Mucosa of stomach (tissue), 1 donor: ENCODE results near the gene ICA1.
A peak's percentile ranks its signal among the peaks of the same experiment; 100 is the strongest.

Source experiments
- H3K27me3 ChIP-seq: one replicate; pipeline ENCODE4 v1.7.0; 2013; ENCODE audit warnings: mild to moderate bottlenecking, low read length; ENCODE audit not compliant: control insufficient read depth, insufficient read depth
- H3K36me3 ChIP-seq: one replicate; pipeline ENCODE4 v1.7.0; 2013; ENCODE audit warnings: low read length; ENCODE audit not compliant: control insufficient read depth, insufficient read depth
- H3K4me1 ChIP-seq: one replicate; pipeline ENCODE4 v1.7.0; 2013; ENCODE audit warnings: mild to moderate bottlenecking, low read length; ENCODE audit not compliant: control insufficient read depth, insufficient read depth
- H3K4me3 ChIP-seq: one replicate; pipeline ENCODE4 v1.7.0; 2013; ENCODE audit warnings: low read length
- H3K9ac ChIP-seq: one replicate; pipeline ENCODE4 v1.7.0; 2013; ENCODE audit warnings: mild to moderate bottlenecking, low read length, moderate library complexity
- H3K9me3 ChIP-seq: one replicate; pipeline ENCODE4 v1.7.0; 2013; ENCODE audit warnings: mild to moderate bottlenecking, low read length, moderate library complexity; ENCODE audit not compliant: control insufficient read depth
- donor health status: Pancreatic carcinoma.

The ICA1 gene

DNA sequence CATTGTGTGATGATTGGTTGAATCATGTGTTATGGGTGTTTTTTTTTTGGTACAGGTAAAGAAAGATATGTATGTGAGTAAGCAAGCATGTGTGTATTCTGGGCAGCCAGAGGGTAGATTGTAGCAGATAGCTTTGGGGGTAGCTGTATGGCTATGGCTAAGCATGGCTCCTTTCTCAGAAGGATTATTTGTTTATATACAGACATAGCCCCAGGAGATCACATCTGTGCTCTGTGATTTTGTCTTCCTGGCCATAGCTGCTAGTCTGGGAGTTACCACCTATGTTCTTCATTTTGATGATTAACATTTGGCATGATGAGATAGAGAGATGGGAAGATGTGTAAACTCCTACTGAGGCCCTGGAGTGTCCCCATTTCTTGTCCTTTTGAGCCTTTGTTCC lies 23.2 kb upstream of the ICA1 start:
- Histone ChIP-seq H3K9me3 (no peaks in the 10 kb centered on the region), H3K4me1 (no peaks in the 10 kb centered on the region), H3K36me3 (no peaks in the 10 kb centered on the region), H3K4me3 (no peak overlapping the region), H3K27me3 (no peaks in the 10 kb centered on the region), H3K9ac (no peak overlapping the region)

DNA sequence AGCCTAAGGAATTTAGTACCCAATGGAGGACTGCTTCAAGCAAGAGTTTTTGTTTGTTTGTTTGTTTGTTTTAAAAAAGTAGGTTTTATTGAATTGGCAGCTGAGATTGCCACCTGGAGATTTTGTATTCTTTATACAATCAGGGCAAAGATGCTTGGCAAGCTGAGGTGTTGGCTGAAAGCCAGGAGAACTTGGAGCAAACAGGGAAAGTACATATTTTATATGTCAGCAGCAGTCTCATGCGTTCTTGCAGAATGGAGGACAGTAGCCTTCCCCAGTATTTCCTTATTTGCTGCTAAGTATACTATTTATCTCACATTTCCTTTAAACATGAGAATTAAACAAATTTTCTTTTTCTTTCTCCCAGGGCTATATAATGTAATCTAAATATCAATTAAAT lies 22.6 kb upstream of the ICA1 start:
- no peaks in the 10 kb centered on the region for H3K4me1 ChIP-seq
- H3K9ac ChIP-seq = no peak overlapping the region

DNA sequence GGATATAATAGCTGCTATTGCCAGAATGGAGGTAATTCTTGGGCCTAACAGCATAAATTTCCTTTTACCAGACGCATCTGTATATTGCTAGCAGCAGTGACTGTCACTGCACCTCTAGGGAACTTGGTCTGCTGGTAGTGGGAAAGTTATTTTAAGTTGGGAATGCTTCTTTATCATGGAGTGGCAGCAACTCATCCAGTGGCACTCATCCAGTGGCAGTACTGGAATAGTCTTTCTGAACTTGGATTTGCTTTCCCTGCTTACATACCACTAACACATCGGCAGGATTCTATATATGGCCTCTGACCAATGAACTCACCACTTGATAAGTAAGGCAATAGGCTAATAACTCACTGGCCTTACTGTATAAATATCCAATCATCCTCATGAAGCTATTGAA lies 22.0 kb upstream of the ICA1 start:
- H3K4me3 ChIP-seq = no peak overlapping the region

More for the DNA sequence above, 22.6 kb upstream of the ICA1 start:
- Histone ChIP-seq H3K27me3 (no peaks in the 10 kb centered on the region), H3K9me3 (no peaks in the 10 kb centered on the region), H3K4me3 (no peak overlapping the region), H3K36me3 (no peaks in the 10 kb centered on the region)

DNA sequence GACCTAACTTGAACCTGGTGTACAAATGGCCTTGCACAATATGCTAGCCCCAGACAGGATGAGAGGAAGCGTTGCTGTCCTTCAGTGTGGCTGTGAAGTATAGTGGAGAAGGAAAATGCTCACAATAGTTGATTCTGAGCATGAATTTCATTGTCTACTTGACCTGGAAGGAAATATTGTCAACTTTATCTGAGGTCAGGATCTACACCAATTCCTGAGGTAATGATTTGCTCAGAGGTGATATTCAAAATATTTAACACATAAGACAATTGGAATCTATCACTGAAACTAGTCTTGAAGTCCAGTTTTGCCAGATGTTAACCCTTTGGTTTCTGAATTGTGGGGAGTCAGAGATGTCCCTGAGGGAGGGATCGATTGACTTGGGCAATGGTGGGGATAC lies 20.9 kb upstream of the ICA1 start:
- H3K36me3 ChIP-seq = no peaks in the 10 kb centered on the region
- no peaks in the 10 kb centered on the region for H3K4me1 ChIP-seq
- H3K4me3 ChIP-seq = no peak overlapping the region
- no peaks in the 10 kb centered on the region for H3K27me3 ChIP-seq
- no peaks in the 10 kb centered on the region for H3K9me3 ChIP-seq
- no peak overlapping the region for H3K9ac ChIP-seq

More for the DNA sequence above, 22.0 kb upstream of the ICA1 start:
- Histone ChIP-seq H3K36me3 (no peaks in the 10 kb centered on the region), H3K9me3 (no peaks in the 10 kb centered on the region), H3K27me3 (no peaks in the 10 kb centered on the region), H3K9ac (no peak overlapping the region), H3K4me1 (no peaks in the 10 kb centered on the region)

DNA sequence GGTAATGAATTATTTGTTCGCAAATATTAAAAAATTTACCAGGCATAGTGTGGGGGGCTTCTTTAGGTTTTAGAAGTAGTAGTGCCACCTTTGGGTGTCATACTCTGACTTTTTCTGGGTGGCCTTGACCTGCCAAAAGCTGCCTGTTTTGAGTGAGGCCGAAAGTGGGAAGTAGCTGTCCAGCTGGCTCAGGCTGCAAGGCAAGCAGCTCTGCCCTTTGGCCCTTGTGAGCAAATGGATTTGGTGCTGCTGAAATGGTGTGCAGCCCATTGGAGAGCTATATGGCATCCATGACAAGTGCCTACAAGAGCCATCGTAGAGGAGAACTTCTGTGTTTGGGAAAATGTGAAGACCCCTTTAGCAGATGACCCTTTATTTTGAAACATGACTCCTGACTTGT lies 20.2 kb upstream of the ICA1 start:
- H3K36me3 ChIP-seq = no peaks in the 10 kb centered on the region
- H3K27me3 ChIP-seq = no peaks in the 10 kb centered on the region
- H3K4me1 ChIP-seq = no peaks in the 10 kb centered on the region
- no peak overlapping the region for H3K9ac ChIP-seq
- H3K4me3 ChIP-seq = no peak overlapping the region
- no peaks in the 10 kb centered on the region for H3K9me3 ChIP-seq

DNA sequence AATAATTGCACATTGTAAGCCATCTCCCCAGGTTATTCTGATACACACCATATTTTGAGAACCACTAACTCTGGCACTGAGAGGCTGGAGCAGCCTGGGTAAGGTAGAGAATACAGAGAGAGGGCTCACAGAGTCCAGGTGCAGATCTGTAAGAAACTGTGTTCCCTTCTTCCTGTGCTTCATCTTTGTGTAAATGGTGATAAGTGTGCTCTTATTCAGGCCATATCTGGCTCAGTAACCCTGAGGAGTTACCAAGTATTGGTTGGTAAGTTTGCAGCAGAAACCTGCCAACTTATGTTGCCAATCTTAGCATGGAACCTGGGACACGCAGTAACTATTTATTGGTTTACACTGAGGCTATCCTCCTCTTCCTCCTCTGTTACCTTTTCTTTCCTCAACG lies 16.2 kb upstream of the ICA1 start:
- no peak overlapping the region for H3K9ac ChIP-seq
- no peak overlapping the region for H3K4me3 ChIP-seq
- H3K9me3 ChIP-seq = no peaks in the 10 kb centered on the region
- no peaks in the 10 kb centered on the region for H3K4me1 ChIP-seq
- H3K36me3 ChIP-seq = no peaks in the 10 kb centered on the region
- no peaks in the 10 kb centered on the region for H3K27me3 ChIP-seq

DNA sequence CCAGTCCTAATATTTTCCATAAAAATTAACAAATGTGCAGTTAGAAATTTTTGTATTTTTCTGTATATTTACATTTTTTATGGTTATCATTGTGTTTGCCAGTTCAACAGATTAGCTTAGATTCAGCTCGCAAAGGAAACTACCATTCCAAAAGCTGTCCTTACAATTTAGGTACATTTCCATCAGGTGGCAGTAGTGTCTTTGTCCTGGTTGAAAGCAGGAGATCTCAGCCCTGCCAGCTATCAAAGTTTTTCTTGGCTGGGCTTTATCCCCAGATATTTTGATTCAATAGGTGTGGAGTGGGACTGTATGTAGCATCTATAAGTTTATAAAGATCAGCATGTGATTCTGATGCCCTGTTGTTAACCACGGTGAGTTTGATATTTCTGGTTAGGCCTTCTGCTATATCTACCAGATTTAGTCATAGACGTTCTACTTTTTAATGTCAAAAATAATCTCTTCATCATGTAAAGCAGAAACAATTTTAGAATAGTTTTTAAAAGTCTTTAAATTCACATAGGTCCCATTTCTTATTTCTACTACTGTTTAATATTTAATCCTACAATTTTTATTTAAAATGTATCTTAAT lies 15.5 kb upstream of the ICA1 start:
- Histone ChIP-seq H3K4me1 (no peaks in the 10 kb centered on the region), H3K9ac (no peak overlapping the region), H3K27me3 (no peaks in the 10 kb centered on the region), H3K4me3 (no peak overlapping the region), H3K36me3 (no peaks in the 10 kb centered on the region), H3K9me3 (no peaks in the 10 kb centered on the region)

DNA sequence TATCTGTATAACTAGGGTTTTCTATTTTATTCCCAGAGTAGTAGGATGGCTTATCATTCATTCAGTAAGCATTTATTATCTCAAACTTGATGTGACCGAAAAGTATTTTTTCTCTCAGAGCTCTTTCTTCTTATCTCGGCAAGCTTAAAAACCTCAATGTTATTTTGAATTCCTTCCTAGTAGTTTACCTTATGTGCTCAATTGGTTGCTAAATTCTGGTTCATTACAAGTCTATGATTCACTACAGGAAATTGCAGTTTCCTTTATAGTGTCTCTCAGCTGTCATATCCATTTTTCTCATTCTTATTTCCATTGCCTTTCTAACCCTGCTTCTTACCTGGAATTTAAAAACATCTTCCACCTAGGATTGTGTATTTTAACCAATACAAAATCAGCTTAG lies 12.6 kb upstream of the ICA1 start:
- Histone ChIP-seq H3K27me3 (no peaks in the 10 kb centered on the region), H3K36me3 (no peaks in the 10 kb centered on the region)

DNA sequence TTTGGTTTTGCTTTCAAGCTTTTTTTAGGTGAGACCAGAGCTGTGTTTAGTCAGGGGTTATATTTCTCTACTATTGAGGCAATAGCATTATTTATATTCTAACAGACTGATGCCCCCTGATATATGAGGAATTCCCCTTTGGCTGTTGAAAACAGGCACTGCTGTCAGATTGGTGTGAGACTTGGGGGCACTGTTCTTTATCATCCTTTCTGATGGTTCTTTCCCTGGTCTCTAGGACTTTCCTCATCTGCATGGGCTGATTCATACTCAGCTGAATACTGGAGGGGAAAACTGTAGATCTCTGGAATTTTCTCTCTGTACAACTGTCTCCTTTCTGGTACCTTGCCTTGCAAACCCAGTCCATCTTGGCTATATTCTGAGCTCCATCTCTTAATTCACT lies 10.0 kb upstream of the ICA1 start:
- no peak overlapping the region for H3K4me3 ChIP-seq
- H3K9ac ChIP-seq = no peak overlapping the region
- no peaks in the 10 kb centered on the region for H3K4me1 ChIP-seq
- no peaks in the 10 kb centered on the region for H3K9me3 ChIP-seq
- H3K36me3 ChIP-seq = no peaks in the 10 kb centered on the region
- H3K27me3 ChIP-seq = no peaks in the 10 kb centered on the region

More for the DNA sequence above, 12.6 kb upstream of the ICA1 start:
- Histone ChIP-seq H3K9me3 (no peaks in the 10 kb centered on the region), H3K4me1 (no peaks in the 10 kb centered on the region), H3K9ac (no peak overlapping the region), H3K4me3 (no peak overlapping the region)

DNA sequence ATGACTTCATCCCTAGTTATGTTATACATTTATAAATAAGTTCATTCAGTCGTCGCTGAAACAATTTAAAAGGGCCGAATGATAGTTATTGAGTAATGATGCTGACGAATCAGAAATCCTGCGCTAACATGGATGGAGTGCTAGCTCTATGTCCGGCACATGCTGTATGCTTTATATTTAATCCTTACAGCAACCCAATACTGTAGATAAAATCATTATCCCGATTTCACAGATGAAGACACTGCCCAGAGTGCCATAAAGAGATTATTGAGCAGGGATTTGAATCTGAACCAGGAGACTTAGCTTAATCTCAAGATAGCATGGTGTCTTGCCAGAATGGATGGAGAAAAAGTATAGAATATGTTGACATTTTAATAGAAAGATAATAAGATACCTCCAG lies 1.1 kb upstream of the ICA1 start:
- H3K9ac ChIP-seq = peak overlapping the region; percentile 97
- H3K4me1 ChIP-seq = peaks cover 8% of the 10 kb centered on the region
- H3K4me3 ChIP-seq = no peak overlapping the region

GRCh38 chr7:8260871-8261694 lies 884 bp downstream of the ICA1 start:
- no peaks in the 10 kb centered on the region for H3K27me3 ChIP-seq
- H3K4me3 ChIP-seq = peak overlapping the region; percentile 94
- no peaks in the 10 kb centered on the region for H3K36me3 ChIP-seq
- peak overlapping the region; percentile 97 for H3K9ac ChIP-seq
- H3K4me1 ChIP-seq = peaks cover 8% of the 10 kb centered on the region
- no peaks in the 10 kb centered on the region for H3K9me3 ChIP-seq

More for the DNA sequence above, 1.1 kb upstream of the ICA1 start:
- no peaks in the 10 kb centered on the region for H3K9me3 ChIP-seq
- H3K27me3 ChIP-seq = no peaks in the 10 kb centered on the region
- no peaks in the 10 kb centered on the region for H3K36me3 ChIP-seq

- H3K4me3 ChIP-seq = no peak overlapping the region
- H3K9ac ChIP-seq = no peak overlapping the region
- H3K4me1 ChIP-seq = peaks cover 16% of the 10 kb centered on the region
- H3K36me3 ChIP-seq = no peaks in the 10 kb centered on the region
- no peaks in the 10 kb centered on the region for H3K9me3 ChIP-seq
- H3K27me3 ChIP-seq = no peaks in the 10 kb centered on the region
These were observed 2.3 kb downstream of the ICA1 start for GRCh38 chr7:8259586-8260222.
